Fibroblast of the aortic adventitia (primary cell): ENCODE results near the gene CDH16. TPM values are rescaled to one million over a fixed set of nuclear protein-coding genes. Genes with fewer than 3 reads are reported as not detected.

Experiments
- DNase-seq: peaks from one replicate; pipeline ENCODE4 v3.0.0-alpha.2; 2010; ENCODE audit warnings: low read depth
- H3K4me3 ChIP-seq: 2 replicates; pipeline ENCODE4 v1.5.1; 2011; ENCODE audit warnings: low read depth, mild to moderate bottlenecking, control low read depth, low read length, moderate library complexity
- CTCF ChIP-seq: IDR thresholded peaks from 2 replicates; pipeline ENCODE4 v1.5.1; 2011; ENCODE audit warnings: mild to moderate bottlenecking, low read length, control low read depth, inconsistent platforms; ENCODE audit not compliant: insufficient read depth
- total RNA-seq: library from RNA; depleted of rRNA; stranded (reverse); fragments of >200 nt; gene quantifications from 2 replicates; pipeline ENCODE4 v1.2.3, GENCODE V29; 2012; ENCODE audit warnings: low replicate concordance

Gene CDH16
- total RNA-seq, 1 donor: not detected

GRCh38 chr16:66923247-66923731, 4.6 kb upstream of the CDH16 start:
- DNase-seq: peak; percentile 77
- TF ChIP-seq CTCF: no peak
- H3K4me3 ChIP-seq: no peak overlapping the region

DNA sequence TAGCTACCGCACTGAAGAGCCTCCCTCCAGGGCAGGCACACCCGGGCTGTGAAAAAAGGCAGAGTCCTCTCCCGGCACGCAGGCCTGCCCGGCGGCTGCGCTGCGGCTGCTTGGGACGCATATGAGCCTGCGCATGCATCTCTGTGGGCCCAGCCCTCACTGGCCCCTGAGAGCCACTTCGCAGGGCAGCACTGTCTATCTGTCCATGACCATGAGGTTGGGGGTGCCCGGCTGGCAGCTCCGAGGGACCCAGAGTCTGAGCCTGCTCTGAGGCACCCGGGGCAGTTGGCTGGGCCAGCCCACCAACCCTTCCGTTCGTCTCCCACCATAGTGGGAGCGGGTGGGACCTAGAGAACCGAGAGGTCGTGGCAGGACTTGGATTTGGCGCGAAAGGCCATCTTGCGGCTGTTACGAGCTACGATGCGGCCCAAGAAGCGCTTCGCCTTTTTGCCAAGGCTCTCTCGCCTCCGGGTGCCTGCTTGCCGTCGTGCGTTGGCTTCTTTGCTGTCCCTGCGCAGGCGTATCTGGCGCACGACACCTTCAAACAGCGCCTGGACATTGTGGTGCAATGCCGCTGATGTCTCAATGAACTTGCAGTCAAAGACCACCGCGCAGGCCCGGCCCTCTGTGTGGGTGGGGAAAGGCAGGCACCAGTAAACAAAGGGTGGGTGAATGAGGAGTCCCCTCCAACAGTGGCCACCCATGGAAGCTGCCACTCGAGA, 3.2 kb upstream of the CDH16 start:
- DNase-seq: no peak
- TF ChIP-seq CTCF: no peak
- no peak overlapping the region for H3K4me3 ChIP-seq

GRCh38 chr16:66920924-66921680, 2.4 kb upstream of the CDH16 start:
- no peak for DNase-seq
- TF ChIP-seq CTCF: no peak
- no peak overlapping the region for H3K4me3 ChIP-seq

- TF ChIP-seq CTCF: no peak
- no peak overlapping the region for H3K4me3 ChIP-seq
- no peak for DNase-seq
These were observed 1.6 kb upstream of the CDH16 start for GRCh38 chr16:66920299-66920590.

GRCh38 chr16:66919569-66920298, 1.0 kb upstream of the CDH16 start:
- no peak for TF ChIP-seq CTCF
- no peak overlapping the region for H3K4me3 ChIP-seq
- no peak for DNase-seq

DNA sequence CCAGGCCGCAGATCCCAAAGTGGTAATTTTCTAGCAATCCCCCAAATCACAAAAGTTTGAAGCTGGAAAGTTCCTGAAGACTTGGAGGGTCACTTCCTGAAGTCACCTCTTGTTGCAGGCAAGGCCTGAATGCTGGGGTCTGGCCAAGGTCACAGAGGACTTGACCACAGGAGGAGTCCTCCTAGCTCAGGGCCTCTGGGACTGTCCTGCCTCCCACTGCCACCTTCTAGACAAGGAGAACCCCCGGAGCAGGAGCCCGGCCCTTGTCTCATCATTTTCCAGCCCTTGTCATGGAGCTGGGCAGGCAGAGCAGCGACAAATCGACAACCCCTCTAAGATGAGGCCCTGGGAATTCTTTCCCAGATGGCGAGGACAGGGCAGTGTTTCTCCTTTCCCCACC, 330 bp downstream of the CDH16 start:
- H3K4me3 ChIP-seq: no peak overlapping the region
- TF ChIP-seq CTCF: no peak
- no peak for DNase-seq
